Endometrium (tissue), 2 donors: ENCODE measurements around the gene TUBB6.

Source experiments
- FAIRE-seq: peaks from 2 replicates; lab custom pipeline; 2012; peaks lifted over from hg19 to GRCh38; lab: Jason Lieb, UNC
- donor health status: control.
- donor health status: control.

Gene TUBB6

DNA sequence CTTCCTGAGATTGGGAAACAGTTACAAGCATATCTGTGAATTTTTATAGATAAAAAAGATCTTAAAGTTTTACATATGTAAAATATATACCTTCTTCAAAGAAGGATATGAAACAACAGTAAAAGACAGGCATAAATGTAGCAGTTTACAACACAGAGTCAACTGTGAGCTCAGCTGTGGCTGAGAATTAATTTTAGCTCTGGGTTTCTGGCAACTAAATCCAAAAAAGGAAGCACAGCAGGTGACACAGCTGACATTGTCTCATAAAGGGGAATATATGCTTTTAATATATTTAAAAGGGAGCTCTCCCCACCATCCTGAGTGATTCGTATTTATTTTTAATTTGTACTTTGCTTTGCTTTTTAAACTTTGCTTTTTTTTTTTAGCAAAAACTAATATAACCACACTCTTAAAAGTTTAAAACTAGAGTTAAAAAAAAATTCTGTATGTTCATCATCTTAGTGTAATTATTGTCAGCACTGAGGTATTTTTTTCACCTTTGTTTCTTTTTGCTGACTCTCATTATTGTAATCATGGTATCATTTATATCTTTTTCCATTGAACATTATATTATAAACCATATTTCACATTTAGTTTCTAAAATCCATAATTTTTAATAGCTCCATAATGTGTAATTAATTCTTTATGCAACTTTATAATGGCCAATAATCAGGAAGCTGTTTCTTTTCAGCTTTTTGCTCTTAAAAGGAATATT, 6.7 kb downstream of the TUBB6 start:
- FAIRE-seq, result no peak

DNA sequence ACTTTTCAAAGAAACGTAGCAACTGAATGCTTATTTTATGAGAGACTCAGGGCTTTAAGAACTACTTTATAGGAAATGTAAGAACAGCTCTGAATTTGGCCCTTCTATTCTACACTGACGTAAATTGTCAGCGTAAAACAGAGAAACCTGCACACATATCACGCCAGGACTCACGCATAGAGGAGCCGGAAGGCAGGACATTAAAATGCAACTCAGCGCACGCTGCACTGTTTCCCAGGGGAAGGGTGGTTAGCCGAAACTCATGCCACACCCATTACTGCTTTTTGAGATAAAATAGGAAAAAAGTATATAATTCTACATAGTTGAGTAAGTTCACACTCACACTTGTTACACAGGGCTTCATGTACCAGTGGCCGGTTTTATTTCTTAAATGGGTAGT, 7.4 kb downstream of the TUBB6 start:
- no peak for FAIRE-seq

DNA sequence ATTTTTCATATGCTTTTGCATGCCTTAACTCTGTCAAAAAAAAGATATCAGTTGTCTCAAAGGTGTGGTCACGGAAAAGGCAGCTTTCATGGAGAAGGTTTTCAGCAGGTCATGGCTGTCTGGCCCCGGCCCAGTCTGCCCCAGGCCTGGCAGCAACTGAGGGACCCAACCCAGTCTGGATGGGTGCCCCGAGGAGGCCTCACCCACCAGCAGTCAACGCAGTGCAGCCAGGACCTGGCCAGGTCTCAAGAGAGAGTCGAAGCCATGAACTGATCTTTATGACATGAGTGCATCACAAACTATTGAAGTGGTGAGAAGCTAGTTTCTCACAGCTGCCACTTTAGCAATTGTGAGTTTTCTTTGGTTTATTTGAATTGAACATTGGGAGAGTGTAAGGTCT, 7.9 kb downstream of the TUBB6 start:
- FAIRE-seq, result no peak

DNA sequence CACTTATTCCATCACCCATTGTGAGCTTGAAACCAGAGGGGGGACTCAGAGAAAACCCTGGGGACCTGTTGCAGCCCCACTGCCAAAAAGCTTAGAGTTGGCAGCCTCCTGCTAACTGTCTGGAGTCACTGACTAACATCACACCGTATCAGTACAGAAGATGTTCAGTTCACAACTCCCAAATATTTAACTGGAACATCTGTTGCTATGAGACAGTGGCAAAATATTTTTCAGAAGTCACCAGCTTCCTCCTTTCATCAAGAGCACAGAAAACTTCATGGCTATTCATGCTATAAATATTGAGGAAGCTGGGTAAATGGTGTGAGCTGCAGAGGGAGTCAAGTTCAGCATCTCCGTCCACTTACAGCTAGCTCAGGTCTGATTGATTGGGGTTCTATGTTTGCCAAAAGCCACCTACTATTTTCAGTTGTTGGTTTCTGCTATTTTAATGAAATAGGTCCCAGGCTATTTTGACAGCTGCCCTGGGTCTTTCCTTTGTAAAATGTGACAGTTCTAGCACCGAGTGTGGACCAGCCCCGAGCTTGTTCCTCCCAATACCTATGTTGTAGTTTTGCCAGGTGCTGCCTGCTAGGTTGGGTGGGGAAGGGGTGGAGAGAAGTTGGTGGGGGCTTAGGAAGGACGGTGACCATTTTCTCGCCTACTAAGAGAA, 9.8 kb downstream of the TUBB6 start:
- FAIRE-seq, result no peak

DNA sequence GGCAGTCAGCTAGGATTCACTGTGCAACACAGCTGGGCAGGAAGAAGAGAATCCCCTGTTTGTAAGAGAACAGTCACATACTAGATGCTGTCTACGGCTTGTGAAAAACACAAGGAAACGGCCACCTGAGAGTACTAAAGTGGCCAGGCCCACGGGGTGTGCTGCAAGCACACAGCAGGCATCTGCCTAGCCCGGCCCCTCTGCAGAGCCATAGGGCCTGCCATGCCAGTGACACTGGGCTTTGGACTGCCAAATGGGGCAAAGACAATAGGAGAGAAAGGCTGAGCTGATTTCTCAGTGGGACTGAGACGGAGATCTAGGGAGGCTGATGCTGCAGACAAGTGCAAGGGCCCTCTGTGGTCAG, 10.3 kb downstream of the TUBB6 start:
- FAIRE-seq, result no peak

DNA sequence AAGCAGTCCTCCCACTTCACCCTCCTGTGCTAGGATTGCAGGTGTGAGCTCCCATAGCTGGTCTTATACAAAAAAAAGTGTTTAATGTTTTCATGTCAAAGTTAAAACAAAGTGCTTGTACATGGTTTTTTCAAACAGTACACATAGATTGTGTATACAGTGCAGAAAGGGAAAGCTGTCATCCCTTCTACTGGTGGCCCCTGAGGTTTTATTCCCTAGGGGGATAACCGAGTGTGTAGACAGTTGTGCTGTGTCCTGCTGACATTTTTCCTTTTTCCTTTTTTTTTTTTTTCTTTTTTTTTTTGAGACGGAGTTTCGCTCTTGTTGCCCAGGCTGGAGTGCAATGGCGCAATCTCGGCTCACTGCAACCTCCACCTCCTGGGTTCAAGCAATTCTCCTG, 10.8 kb downstream of the TUBB6 start:
- FAIRE-seq, result no peak

DNA sequence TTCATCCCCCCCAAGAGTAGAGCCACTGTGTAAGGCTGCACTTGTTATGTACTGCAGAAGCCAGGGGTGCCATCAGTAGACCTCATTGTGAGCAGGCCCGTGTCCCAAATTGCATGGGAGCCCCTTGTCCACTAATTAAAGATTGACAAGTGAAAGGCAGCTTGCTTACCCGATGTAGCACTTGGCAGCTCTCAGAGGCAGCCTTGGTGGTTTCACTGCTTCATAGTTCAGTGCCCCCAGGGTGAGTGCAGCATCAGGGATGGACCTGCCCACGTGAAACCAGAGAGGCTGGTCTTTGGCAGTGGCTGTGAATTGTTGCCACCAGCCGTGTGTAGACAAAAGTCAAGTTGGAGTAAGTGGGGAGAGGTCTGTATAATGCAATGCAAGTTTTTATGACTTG, 13.3 kb downstream of the TUBB6 start:
- FAIRE-seq, result no peak

DNA sequence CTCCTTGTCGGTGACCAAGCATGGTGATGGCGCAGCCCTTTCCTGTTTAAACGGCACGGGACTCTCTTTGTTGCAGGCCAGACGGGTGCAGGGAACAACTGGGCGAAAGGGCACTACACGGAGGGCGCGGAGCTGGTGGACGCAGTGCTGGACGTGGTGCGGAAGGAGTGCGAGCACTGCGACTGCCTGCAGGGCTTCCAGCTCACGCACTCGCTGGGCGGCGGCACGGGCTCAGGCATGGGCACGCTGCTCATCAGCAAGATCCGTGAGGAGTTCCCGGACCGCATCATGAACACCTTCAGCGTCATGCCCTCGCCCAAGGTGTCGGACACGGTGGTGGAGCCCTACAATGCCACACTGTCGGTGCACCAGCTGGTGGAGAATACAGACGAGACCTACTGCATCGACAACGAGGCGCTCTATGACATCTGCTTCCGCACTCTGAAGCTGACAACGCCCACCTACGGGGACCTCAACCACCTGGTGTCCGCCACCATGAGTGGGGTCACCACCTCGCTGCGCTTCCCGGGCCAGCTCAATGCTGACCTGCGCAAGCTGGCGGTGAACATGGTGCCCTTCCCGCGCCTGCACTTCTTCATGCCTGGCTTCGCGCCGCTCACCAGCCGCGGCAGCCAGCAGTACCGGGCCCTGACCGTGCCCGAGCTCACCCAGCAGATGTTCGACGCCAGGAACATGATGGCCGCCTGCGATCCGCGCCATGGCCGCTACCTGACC, 17.1 kb downstream of the TUBB6 start:
- FAIRE-seq, result no peak

DNA sequence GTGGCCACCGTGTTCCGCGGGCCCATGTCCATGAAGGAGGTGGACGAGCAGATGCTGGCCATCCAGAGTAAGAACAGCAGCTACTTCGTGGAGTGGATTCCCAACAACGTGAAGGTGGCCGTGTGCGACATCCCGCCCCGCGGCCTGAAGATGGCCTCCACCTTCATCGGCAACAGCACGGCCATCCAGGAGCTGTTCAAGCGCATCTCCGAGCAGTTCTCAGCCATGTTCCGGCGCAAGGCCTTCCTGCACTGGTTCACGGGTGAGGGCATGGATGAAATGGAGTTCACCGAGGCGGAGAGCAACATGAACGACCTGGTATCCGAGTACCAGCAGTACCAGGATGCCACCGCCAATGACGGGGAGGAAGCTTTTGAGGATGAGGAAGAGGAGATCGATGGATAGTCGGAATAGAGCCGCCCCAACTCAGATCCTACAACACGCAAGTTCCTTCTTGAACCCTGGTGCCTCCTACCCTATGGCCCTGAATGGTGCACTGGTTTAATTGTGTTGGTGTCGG, 17.7 kb downstream of the TUBB6 start:
- no peak for FAIRE-seq

DNA sequence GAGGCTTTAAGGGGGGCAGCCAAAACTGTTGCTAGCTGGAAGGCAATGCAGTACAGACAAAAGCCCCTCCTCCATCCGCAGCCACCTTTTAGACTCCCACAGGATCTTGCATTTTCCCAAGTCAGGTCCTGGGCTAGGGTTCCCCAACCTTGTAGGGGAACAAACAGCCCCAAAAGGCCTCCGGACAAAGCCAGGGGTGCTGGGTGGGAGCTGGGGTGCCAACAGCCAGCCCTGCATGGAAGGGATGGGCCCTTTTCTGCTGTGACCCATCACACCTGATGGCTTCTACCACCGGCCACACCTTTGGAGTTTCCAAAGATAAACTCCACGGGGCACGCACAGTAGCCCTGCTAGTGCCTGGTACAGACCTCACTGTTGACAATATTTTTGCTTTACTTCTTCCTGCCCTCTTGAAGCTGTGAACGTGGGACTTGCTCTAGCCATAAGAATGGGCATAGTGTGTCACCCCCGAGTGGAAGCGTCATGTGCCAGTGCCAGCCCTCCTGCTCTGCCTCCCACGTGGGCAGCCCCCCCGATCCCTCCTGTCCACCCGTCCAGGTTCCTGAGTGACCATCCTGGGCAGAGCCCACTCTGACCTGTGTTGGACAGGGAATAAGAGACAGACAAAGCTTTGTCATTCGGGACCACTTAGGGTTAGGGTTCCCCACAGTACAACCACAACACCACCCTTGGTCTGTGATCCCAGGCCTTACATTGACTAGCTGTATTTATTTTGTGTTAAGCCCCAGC, 18.8 kb downstream of the TUBB6 start:
- FAIRE-seq, result no peak

DNA sequence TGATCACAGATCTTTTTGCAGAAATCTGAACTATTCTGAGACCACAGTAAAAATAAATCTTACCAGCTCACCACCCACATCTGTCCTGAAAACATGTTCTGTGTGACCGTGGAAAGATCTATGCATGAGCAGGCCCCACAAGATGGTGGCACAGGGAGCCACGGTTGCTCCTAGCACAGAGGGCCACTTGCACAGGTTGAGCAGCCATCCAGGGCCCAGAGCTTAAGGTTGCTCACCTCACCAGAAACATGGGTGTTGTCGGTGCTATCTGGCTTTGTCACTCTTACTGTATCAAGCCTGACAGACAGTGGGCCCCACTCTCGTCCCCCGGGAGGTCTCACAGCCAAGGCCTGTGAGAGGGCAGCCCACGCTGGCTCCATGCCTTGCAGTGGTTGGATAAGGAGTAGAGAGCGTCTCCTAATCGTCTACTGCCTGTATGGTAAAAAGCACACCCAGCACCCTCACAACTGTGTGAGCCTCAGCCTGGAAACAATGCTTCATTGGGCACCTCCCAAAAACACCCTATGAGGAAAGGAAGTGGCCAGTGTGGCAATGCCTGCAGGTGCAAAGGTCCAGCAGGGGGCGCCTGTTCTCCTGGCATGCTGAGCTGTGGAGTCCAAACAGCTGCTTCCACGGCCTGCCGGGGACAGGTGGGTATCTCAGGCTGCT, 19.6 kb downstream of the TUBB6 start:
- no peak for FAIRE-seq

DNA sequence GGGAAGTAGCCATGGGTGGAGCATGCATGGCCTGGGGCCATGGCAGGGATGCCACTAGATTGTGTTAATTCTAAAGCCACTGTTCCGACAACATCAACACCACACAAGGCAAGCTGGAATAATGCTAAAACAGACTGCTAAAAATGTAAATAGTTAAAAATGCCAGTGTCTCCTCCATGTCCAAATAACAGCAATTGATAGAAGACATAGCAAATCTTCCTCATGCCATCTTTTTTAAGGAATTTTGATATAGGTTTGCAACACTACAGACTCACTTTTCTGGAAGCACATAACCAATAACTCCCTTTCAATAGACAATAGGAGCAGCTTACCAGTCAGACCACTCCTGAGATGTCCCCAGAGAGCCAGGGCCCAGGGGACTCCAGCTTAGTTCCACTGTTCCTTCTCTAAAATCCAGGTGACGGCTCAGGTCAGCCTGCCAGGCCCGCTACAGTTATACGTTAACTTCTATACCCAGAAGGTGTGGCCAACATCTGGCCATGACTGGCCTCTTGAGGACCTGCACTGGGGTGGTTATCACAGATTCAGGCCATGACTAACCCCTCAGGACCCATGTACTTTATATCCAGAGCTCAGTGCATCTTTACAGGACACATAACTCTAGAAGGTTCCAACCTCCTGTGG, 20.3 kb downstream of the TUBB6 start:
- FAIRE-seq, result no peak

DNA sequence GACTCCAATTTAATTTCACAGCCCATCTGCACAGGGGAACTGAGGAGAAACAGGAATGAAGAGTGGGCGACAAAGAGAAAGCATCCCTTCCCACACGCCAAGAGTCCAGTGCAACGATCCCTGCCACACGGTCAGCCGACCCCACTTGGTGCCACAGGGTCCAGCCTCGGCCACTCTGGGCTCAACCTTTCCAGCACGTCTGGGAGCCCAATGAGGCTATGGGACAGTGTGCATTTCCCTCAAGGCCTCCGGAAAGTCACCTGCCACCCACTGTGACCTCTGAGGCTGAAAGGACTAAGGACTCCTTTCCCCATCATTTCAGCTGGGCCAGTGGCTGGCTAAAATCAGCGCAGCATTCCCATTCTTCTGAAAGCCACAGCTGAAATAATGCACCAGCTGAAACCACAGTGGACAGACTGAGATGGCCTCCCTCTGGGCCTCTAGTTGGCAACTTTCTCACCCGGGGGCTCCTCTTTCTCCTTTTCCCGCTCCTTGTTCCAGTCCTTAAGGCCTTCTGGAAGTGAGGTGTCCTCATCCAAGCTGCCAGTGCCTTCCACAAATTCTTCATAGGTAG, 21.2 kb downstream of the TUBB6 start:
- no peak for FAIRE-seq

DNA sequence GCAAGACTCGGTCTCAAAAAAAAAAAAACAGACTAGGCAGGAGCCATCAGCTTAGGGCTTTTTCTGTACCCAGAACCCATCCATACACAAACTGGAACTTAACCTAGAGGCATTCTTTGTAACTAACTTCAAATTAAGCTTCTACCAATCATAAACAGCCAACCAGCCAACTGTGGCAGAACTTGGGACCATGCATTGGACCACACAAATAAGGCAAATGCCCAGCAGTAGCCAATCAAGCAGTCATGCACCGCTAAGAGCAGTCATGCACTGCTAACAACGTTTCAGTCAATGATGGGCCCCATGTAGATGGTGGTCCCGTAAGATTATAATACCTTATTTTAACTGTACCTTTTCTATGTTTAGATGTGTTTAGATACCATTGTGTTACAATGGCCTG, 22.7 kb downstream of the TUBB6 start:
- FAIRE-seq, result no peak

DNA sequence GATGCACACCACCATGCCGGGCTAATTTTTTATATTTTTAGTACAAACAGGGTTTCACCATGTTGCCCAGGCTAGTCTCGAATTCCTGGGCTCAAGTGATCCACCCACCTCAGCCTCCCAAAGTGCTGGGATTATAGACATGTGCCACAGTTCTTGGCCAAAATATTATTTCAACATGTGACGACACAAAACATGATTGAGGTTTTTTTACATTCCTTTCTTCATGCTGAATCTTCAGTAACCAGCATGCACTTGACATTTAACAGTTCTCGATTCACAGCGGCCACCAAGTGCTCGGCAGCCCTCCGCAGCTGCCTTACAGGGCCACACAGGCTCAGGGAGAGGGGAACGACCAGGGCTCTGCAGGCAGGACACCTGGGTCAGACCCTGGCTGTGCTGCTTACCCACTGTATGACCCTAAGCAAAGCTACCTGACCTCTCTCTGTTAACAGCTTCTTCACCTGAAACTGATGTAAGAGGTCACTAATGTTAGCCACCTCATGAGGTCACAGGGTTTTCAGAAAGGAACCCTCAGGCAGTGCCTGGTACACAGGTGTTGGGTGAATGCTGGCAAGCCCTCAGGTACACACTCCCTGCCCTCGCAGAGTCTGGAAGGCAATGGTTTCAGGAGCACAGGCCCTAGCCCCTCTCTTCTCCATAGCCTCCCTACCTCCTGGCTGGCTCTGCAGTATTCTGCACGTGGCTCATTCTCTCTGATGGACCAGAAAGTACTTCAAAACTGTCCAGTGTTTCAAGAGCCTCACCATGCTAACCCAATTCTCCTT, 25.7 kb downstream of the TUBB6 start:
- no peak for FAIRE-seq

DNA sequence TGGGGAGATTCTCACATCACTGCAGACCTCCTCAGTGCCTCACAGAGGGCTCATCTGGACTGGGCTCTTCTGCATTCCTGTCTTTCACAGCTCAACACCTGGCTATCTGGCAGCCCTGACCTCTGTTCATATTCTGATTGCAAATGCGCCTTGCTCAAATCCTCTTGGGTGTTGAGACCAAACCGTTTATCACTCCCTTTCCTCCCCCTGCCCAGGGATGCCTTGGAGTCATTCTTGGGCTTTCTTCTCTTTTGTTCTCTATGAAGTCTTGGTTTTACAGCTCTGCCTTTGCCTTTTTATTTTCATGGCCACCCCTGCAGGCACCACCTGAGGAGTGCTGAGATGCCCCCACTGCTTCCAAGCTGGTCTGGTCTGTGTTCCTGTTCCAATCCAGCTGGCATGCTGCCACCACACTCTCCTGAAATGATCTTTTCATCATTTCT, 26.3 kb downstream of the TUBB6 start:
- no peak for FAIRE-seq

DNA sequence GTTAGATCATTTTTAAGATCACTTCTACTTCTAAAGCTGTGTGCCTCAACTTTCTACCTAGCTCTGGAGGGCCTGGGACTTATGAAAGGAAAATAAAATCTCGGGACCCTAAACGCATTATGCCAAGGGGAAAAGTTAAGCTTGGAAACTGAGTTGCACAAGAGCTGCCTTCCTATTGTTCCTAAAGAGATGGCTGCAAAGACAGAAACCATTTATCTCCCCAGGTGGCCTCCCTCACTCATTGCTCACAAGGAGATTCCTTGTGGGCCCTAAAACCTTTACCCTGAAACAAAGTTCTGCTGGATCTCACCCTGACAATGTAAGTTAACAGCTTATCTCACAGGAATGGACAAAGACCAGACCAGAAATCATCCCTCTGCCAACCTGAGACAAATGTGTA, 26.8 kb downstream of the TUBB6 start:
- FAIRE-seq, result no peak

DNA sequence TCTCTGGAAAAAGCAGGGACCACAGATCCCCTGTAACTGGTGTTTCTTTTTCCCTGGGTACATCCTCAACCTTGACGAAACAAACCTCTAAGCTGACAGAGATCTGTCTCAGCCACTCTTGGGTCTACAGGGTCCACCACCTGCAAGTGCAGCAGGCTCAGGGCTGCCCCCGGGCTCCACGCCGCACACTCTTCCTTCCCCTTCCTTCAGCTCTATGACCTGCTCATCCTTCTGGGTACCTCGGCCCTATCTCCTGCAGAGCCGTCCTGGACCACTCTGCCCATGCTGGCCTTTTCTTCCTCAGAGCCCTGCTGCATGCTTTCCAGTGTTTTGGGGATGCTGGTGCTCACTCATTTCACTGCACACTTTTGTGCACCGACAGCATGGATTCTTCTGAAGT, 27.5 kb downstream of the TUBB6 start:
- no peak for FAIRE-seq

DNA sequence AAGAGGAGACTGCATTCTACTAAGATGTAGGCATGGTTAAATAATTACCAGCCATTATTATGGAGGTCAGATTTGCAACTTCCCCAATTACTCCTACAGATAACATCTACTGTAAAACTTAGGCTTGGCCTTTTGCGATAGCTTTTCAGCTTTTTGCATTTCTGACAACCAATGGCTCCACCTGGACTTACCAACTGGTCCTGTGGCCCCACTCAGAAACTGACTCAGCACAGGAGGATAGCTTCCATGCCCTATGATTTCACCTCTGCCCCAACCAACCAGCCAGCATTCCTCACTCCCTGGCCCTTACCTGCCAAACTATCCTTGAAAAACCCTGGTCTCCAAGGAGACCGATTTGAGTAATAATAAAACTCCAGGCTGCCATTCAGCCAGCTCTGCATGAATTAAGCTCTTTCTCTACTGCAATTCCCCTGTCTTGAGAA, 28.2 kb downstream of the TUBB6 start:
- FAIRE-seq, result no peak

DNA sequence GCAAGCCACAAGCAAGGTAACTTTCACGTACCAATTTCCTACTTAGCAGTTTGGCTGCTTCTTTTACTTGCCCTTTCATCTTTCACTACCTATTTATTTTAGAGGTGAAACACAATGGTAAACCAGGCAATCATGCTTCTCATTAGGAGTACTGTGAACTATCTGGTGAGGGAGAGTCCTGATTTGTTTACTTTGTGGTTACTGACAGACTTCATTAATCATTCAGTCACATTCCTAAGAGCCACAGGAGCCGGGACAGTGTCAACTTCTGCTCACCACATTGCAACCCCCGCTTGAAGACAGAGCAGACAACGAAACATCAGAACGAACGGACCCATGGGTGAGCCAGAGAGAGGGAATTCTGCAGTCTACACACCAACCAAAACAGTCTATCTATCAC, 28.8 kb downstream of the TUBB6 start:
- no peak for FAIRE-seq
